T-helper 1 cell treated with Interleukin-12 subunit alpha and Interleukin-12 subunit beta and Interleukin-4 antibody, amounts not matched to agents 30 μg/mL and 1 μg/mL, for 36 hours (primary cell): ENCODE data around the gene SATL1.
"Not testable (repeated sequence)": the region's sequence is repeated elsewhere in the genome, so short reads cannot be mapped to it uniquely, and the experiment has no call there.

Experiments
- H3K27ac Mint-ChIP-seq: one replicate; pipeline ENCODE4 v1.8.0; 2021; ENCODE audit warnings: mild to moderate bottlenecking, mixed read lengths
- H3K27me3 Mint-ChIP-seq: one replicate; pipeline ENCODE4 v1.8.0; 2021; ENCODE audit warnings: low read depth, mixed read lengths
- H3K36me3 Mint-ChIP-seq: one replicate; pipeline ENCODE4 v1.8.0; 2021; ENCODE audit warnings: low read depth, mixed read lengths
- H3K4me1 Mint-ChIP-seq: one replicate; pipeline ENCODE4 v1.8.0; 2021; ENCODE audit warnings: low read depth, mixed read lengths
- H3K4me3 Mint-ChIP-seq: one replicate; pipeline ENCODE4 v1.8.0; 2021; ENCODE audit warnings: mild to moderate bottlenecking, moderate library complexity, mixed read lengths
- H3K9me3 Mint-ChIP-seq: one replicate; pipeline ENCODE4 v1.8.0; 2021; ENCODE audit warnings: mixed read lengths

The SATL1 gene

DNA sequence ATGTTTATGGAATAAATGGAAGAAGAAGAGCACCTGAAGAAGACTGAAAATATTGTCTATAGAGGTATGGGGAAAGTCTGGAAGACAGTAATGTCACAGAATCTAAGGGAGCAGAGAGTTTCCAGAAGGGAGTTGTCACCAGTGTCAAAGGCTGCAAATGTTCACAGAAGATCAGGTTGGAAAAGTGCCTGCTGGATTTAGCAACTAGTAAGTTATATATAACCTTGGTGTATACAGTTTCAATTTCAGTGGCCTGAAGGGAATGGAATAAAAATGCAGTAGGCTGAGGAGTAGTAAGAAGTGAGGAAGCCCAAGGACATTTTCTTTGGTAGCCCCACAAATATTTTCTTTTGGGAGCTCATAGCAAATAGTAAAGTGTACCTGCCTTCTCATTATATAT is 107.2 kb downstream of the SATL1 start:
- no peaks in the 10 kb centered on the region for H3K4me1 Mint-ChIP-seq
- H3K27me3 Mint-ChIP-seq = no peaks in the 10 kb centered on the region
- H3K4me3 Mint-ChIP-seq = no peak overlapping the region
- H3K27ac Mint-ChIP-seq = no peak overlapping the region
- no peaks in the 10 kb centered on the region for H3K9me3 Mint-ChIP-seq
- no peaks in the 10 kb centered on the region for H3K36me3 Mint-ChIP-seq

DNA sequence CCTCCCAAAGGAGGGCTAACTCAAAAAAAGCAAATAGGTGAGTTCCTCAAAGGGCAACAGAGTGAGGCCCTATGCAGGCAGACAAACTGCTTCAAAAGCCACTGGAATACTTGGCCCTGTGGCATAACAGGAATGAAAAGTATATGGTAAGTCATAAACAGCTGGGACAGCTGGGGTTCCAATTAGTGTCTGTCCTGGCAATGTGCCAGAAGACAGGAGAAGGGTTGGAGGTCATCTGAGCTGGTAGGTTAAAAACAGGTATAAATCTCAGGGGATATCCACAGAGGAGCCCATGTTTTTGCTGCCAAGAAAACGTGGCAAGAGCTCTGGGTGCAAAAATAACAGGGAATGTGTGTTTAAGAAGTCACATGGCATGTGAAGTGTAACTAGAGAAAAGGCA is 128.3 kb downstream of the SATL1 start:
- H3K36me3 Mint-ChIP-seq = no peaks in the 10 kb centered on the region
- H3K9me3 Mint-ChIP-seq = no peaks in the 10 kb centered on the region
- no peak overlapping the region for H3K4me3 Mint-ChIP-seq
- H3K27me3 Mint-ChIP-seq = no peaks in the 10 kb centered on the region
- H3K27ac Mint-ChIP-seq = no peak overlapping the region
- H3K4me1 Mint-ChIP-seq = no peaks in the 10 kb centered on the region

DNA sequence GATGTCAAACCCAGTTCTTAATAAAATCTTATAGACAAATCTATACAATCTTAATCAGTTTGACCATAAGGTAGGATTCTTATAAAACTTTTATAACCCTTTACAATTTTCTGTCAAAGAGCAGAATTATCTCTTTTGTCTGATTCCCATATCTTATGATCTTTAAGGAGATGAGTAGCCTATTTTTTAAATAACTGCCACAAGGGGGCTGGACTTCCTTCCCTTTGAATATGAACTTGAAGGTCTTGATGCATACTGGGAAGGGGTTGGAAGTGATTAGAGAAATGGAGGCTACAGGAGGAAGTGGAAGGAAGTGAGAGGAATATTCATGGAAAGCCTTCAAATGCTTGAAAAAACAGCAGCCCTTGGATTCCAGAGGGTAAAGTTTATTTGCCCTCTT is 128.8 kb downstream of the SATL1 start:
- Mint-ChIP-seq H3K27ac (no peak overlapping the region), H3K27me3 (no peaks in the 10 kb centered on the region), H3K9me3 (no peaks in the 10 kb centered on the region), H3K4me3 (no peak overlapping the region), H3K4me1 (no peaks in the 10 kb centered on the region), H3K36me3 (no peaks in the 10 kb centered on the region)

DNA sequence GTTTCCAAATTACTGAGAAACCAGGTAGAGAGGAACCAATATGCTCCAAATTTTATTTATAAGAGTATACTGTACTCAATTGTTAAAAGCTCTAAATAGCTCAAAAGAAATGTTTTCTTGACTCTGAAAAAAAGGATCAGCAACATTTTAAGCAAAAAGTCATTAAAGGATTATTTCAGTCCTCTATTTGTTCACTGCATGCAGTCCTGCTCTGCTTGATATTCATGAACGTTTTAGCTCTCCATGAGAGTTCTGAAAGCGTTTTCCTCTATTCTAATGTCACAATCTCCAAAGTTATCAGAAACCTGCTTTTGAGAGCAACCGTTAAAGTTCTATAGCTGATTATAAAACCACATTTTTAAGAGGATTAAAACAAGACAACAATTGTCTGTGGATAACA is 129.4 kb downstream of the SATL1 start:
- no peak overlapping the region for H3K27ac Mint-ChIP-seq
- H3K36me3 Mint-ChIP-seq = no peaks in the 10 kb centered on the region
- no peak overlapping the region for H3K4me3 Mint-ChIP-seq
- H3K4me1 Mint-ChIP-seq = no peaks in the 10 kb centered on the region
- no peaks in the 10 kb centered on the region for H3K27me3 Mint-ChIP-seq
- H3K9me3 Mint-ChIP-seq = no peaks in the 10 kb centered on the region

DNA sequence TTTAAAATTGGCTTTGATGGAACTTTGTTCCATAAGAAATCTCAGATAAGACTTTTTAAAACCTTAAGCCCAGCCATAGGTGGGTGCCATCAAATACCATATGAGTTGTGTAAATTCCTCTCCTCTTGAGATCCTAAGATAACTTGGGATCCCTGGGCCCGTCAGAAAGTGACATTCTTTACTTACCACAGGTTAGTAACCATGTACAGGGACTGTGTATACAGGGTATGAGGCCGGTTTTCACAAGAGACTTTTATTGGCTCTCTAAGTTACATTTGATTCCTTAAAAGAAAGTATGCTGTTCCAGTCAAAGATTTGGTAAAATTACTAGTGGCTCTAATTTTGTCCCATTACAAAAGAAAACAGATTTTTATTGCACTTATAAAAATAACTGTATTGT is 129.8 kb downstream of the SATL1 start:
- Mint-ChIP-seq H3K36me3 (no peaks in the 10 kb centered on the region), H3K4me3 (no peak overlapping the region), H3K27ac (no peak overlapping the region), H3K9me3 (no peaks in the 10 kb centered on the region), H3K4me1 (no peaks in the 10 kb centered on the region), H3K27me3 (no peaks in the 10 kb centered on the region)

DNA sequence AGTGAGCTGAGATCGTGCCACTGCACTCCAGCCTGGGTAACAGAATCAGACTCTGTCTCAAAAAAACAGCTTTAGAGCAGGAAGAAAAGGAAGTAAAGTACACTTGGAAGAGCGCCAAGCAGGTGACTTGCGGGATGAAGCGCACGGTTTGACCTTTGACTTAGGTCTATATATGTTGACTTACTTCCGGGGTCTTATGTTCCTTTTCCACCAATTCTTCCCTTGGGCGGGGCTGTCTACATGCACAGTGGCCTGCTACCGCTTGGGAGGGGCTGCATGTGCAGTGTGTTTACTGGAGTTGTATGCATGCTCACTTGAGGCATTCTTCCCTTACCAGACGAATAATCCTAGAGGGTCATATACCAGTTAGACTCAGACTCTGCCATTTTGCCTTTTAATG is 131.3 kb downstream of the SATL1 start:
- H3K27ac Mint-ChIP-seq = no peak overlapping the region
- H3K4me1 Mint-ChIP-seq = no peaks in the 10 kb centered on the region
- H3K9me3 Mint-ChIP-seq = no peaks in the 10 kb centered on the region
- H3K4me3 Mint-ChIP-seq = no peak overlapping the region
- no peaks in the 10 kb centered on the region for H3K27me3 Mint-ChIP-seq
- no peaks in the 10 kb centered on the region for H3K36me3 Mint-ChIP-seq

DNA sequence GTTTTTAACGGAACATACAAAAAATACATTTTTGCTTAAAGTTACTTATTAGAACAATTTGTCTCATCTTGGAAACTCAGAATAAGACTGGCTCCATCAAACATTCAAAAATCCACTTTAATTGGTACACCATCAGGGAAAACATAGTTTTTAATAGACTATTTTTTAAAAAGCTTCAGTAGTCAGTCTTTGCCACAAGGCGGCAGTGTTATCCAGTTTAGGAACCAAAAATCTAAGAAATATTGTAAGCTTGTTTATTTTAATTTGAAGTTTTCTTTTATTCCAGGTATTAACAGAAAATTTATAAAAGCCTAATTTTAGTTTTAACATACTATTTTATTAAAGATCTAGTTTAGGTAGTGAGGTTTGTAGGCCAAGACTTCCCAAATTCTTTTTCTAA is 132.2 kb downstream of the SATL1 start:
- no peak overlapping the region for H3K4me3 Mint-ChIP-seq
- H3K27ac Mint-ChIP-seq = no peak overlapping the region
- H3K9me3 Mint-ChIP-seq = no peaks in the 10 kb centered on the region
- no peaks in the 10 kb centered on the region for H3K4me1 Mint-ChIP-seq
- H3K27me3 Mint-ChIP-seq = no peaks in the 10 kb centered on the region
- no peaks in the 10 kb centered on the region for H3K36me3 Mint-ChIP-seq

DNA sequence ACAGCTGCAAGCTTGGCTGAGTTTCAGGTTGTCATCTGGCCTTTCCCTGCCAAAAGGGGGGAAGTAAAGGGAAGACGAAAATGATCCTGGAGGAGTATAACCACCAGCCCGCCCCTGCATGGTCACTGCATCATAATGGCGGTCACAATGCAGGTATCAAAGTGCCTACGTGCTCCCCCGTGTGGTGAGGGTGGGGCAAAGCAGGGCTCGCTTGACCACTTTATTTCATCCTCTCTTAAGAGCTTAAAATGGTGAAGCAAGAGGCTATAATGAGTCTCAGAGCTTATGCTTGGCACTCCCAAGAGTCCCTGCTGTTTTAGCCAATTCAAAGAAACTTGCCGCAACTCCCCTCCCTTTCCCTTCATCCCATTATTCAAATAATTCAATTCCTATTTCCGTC is 134.3 kb downstream of the SATL1 start:
- Mint-ChIP-seq H3K9me3 (no peaks in the 10 kb centered on the region), H3K27me3 (no peaks in the 10 kb centered on the region), H3K36me3 (no peaks in the 10 kb centered on the region), H3K4me1 (no peaks in the 10 kb centered on the region), H3K27ac (no peak overlapping the region), H3K4me3 (no peak overlapping the region)

DNA sequence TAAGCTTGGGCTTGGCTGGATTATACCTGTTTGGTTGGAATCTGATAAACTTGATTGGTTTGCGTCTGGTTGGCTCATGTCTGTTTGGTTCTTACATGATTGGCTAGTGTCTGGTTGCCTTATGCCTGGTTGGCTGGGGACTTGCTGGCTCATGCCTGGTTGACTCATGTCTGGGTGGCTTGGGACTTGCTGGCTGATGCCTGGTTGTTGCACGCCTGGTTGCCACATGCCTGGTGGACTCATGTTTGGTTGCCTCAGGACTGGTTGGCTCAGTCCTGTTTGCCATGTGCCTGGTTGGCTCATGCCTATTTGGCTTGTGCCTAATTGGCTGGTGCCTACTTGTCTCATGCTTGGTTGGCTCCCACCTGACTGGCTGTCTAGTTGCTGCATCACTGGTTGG is 135.4 kb downstream of the SATL1 start:
- Mint-ChIP-seq H3K4me3 (no peak overlapping the region), H3K9me3 (no peaks in the 10 kb centered on the region), H3K36me3 (no peaks in the 10 kb centered on the region), H3K4me1 (no peaks in the 10 kb centered on the region), H3K27me3 (no peaks in the 10 kb centered on the region), H3K27ac (no peak overlapping the region)

DNA sequence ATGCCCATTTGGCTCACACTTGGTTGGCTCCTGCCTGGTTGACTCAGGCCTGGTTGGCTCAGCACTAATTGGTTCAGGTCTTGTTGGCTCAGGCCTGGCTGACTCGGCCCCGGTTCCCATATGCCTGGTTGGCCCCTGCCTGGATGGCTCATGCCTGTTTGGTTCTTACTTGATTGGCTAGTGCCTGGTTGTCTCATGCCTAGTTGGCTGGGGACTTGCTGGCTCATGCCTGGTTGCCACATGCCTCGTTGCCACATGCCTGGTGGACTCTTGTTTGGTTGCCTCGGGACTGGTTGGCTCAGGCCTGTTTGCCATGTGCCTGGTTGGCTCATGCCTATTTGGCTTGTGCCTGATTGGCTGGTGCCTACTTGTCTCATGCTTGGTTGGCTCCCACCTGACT is 136.2 kb downstream of the SATL1 start:
- Mint-ChIP-seq H3K4me1 (no peaks in the 10 kb centered on the region), H3K27ac (no peak overlapping the region), H3K4me3 (no peak overlapping the region), H3K27me3 (no peaks in the 10 kb centered on the region), H3K9me3 (no peaks in the 10 kb centered on the region), H3K36me3 (no peaks in the 10 kb centered on the region)

DNA sequence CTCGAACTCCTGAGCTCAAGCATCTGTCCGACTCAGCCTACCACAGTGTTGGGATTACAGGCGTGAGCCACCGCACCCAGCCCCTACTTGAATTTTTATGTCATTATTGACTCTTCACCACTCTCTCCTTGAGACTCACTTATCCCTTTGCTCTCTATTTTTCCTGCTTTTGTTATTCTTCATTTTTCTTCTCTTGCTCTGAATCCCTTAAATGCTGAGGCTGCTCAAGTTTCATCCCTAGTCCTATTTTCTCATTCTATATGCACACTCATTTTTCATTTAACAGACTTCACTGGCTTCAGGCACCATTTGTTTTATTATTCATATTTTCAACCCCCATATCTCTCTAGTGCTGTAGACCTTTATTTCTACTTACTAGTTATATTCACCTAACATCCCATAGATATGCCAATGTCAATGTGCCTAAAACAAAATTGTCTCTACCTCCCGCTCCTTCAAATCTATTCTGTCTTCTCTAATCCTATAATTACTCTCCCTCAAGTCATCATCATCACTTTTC is 154.2 kb downstream of the SATL1 start:
- H3K36me3 Mint-ChIP-seq = peaks cover 12% of the 10 kb centered on the region
- H3K27me3 Mint-ChIP-seq = no peaks in the 10 kb centered on the region
- no peak overlapping the region for H3K4me3 Mint-ChIP-seq
- H3K27ac Mint-ChIP-seq = no peak overlapping the region
- no peaks in the 10 kb centered on the region for H3K4me1 Mint-ChIP-seq
- H3K9me3 Mint-ChIP-seq = no peaks in the 10 kb centered on the region

DNA sequence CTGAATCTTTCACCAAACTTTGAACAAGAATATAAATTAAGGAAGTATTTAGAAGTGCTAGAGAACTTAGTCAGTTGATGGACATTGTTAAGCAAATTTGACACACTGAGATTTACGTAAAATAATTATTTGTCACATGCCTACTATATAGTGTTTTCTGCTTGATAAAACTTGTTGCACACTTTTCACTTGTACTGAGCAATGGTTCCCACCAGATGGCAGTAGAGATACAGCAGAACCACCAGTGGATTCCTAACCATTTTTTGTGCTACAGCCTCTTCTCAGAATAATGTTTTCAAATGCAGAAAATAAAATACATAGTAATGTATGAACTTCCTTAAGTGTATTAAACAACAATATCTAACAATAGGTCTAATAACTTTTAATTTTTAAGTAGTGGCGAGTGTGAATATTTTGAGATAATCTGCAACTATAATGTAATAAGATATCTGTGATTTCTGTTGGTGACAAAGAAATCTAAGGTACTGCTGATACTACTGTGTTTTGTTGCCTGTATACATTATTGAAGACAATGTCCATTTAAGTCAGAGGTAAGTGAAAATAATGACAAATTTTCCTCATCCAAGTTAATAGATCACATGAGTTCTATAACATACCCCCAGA is 158.7 kb downstream of the SATL1 start:
- H3K27me3 Mint-ChIP-seq = no peaks in the 10 kb centered on the region
- no peak overlapping the region for H3K4me3 Mint-ChIP-seq
- no peak overlapping the region for H3K27ac Mint-ChIP-seq
- no peaks in the 10 kb centered on the region for H3K9me3 Mint-ChIP-seq
- H3K36me3 Mint-ChIP-seq = peaks cover 10% of the 10 kb centered on the region
- no peaks in the 10 kb centered on the region for H3K4me1 Mint-ChIP-seq

DNA sequence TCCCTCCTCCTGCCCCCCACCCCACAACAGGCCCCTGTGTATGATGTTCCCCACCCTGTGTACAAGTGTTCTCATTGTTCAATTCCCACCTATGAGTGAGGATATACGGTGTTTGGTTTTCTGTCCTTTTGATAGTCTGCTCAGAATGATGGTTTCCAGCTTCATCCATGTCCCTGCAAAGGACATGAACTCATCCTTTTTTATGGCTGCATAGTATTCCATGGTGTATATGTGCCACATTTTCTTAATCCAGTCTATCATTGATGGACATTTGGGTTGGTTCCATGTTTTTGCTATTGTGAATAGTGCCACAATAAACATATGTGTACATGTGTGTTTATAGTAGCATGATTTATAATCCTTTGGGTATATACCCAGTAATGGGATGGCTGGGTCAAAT is 166.3 kb downstream of the SATL1 start:
- not testable (repeated sequence) for H3K27me3 Mint-ChIP-seq, H3K36me3 Mint-ChIP-seq, H3K4me1 Mint-ChIP-seq, H3K4me3 Mint-ChIP-seq, H3K9me3 Mint-ChIP-seq, H3K27ac Mint-ChIP-seq

DNA sequence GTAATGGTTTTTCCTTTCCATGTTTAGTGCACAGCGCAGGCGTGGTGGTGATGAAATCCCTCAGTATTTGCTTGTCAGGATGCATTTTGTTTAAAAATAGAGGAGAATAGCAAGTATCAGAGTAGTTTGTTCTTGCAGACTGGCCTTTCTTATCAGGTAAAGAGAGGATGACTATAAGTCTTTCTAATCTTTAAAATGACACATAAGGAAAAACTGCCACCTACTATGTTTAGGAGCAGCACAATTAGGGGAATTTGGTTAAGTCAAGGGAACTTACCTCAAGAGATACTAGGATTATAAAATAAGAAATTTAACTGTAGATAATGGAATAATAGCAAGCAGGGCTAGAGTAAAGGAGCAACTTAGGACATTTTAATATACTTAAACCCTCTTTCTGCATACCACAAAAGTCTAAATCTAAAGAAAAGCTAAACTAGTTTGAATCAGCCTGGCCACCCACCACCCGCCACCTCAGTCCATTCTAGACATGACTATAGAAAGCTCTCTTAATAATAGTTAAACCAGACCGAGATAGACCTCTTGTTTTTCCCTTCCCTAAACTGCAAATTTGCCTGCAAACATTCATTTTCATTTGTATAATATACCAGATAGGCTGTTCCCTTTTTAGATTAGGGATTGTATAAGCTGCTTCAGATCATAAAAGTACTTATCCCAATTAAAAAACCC is 177.9 kb downstream of the SATL1 start:
- Mint-ChIP-seq H3K36me3 (peaks cover 5% of the 10 kb centered on the region), H3K27ac (no peak overlapping the region), H3K9me3 (peaks cover 7% of the 10 kb centered on the region), H3K27me3 (no peaks in the 10 kb centered on the region), H3K4me1 (no peaks in the 10 kb centered on the region), H3K4me3 (no peak overlapping the region)

DNA sequence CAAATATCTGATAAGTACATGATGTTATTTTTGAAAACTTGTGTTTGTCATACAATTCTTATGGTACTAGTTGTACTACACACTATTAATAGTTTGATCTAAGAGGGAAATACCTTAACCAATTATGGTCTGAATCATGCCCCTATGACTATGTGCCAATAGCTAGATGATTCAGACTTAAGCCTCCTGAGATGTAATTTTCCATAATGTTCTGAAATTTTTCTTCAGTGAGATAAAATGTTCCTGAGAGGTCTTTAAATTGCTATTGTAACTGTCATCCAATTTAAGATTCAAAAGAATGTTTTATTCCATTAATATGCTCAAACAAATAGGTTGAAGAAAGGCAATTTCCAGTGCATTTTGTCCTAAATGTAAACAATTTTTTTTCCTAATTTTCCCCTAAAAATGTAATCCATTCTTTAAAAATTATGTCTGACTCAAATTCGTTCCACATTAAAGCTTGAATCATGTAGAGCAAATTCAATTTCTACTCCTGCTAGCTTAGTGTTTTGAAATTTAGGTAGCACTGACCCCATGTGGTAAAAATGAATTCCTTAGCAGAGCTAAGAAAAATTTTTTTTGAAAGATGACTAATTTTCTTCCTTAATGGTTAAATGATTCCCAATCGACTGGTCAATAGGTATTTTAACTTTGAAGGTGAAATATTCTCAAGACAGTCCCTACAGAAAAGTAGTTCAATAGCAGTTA is 190.8 kb downstream of the SATL1 start:
- Mint-ChIP-seq H3K27ac (no peak overlapping the region), H3K27me3 (no peaks in the 10 kb centered on the region), H3K9me3 (no peaks in the 10 kb centered on the region)

More for the DNA sequence above, 190.8 kb downstream of the SATL1 start:
- Mint-ChIP-seq H3K4me1 (no peaks in the 10 kb centered on the region), H3K36me3 (no peaks in the 10 kb centered on the region), H3K4me3 (no peak overlapping the region)
